Liver (tissue), 9 donors: ENCODE measurements around the gene PLXND1. TPM values are rescaled to one million over a fixed set of nuclear protein-coding genes. Genes with fewer than 3 reads are reported as not detected.

Experiments used
- DNase-seq: peaks from one replicate; pipeline ENCODE4 v3.0.0-alpha.2; 2017; ENCODE audit warnings: low spot score
- H3K27ac ChIP-seq, 2 donors: one replicate each; pipeline ENCODE4 v1.7.0; 2013; ENCODE audit warnings: inconsistent platforms in 2 of 2, low read length in 2 of 2, control low read depth in 1 of 2, low read depth in 1 of 2, mild to moderate bottlenecking in 1 of 2
- H3K27me3 ChIP-seq, 4 donors: one replicate each; pipeline versions ENCODE4 v1.6.1 to v1.7.0; 2013; ENCODE audit warnings: low read length in 3 of 4, inconsistent platforms in 1 of 4, mild to moderate bottlenecking in 1 of 4, moderate library complexity in 1 of 4; ENCODE audit not compliant: control insufficient read depth in 4 of 4, insufficient read depth in 4 of 4
- H3K36me3 ChIP-seq, 4 donors: one replicate each; pipeline versions ENCODE4 v1.6.1 to v1.7.0; 2013; ENCODE audit warnings: low read length in 3 of 4, mild to moderate bottlenecking in 3 of 4, low read depth in 1 of 4, moderate library complexity in 1 of 4; ENCODE audit not compliant: control insufficient read depth in 4 of 4, insufficient read depth in 3 of 4
- H3K4me1 ChIP-seq, 4 donors: one replicate each; pipeline versions ENCODE4 v1.6.1 to v1.7.0; 2013; ENCODE audit warnings: low read length in 3 of 4, mild to moderate bottlenecking in 3 of 4, moderate library complexity in 1 of 4; ENCODE audit not compliant: control insufficient read depth in 4 of 4, insufficient read depth in 4 of 4
- H3K4me3 ChIP-seq, 3 donors: one replicate each; pipeline versions ENCODE4 v1.6.1 to v1.7.0; 2013; ENCODE audit warnings: low read length in 3 of 3, control low read depth in 1 of 3, low read depth in 1 of 3, mild to moderate bottlenecking in 1 of 3
- H3K9ac ChIP-seq, 2 donors: one replicate each; pipeline ENCODE4 v1.7.0; 2013; ENCODE audit warnings: low read length in 2 of 2, mild to moderate bottlenecking in 2 of 2, moderate library complexity in 2 of 2, control low read depth in 1 of 2, low read depth in 1 of 2
- H3K9me3 ChIP-seq, 4 donors: one replicate each; pipeline versions ENCODE4 v1.6.1 to v1.7.0; 2013; ENCODE audit warnings: low read length in 3 of 4; ENCODE audit not compliant: control insufficient read depth in 4 of 4
- EGR1 ChIP-seq, 2 donors: IDR thresholded peaks; 2 replicates each; pipeline ENCODE4 v1.6.1; 2016 to 2018; ENCODE audit warnings: antibody characterized with exemption in 2 of 2, low read depth in 2 of 2
- FOXA1 ChIP-seq: IDR thresholded peaks from 2 replicates; pipeline ENCODE4 v1.6.1; 2016; ENCODE audit warnings: antibody characterized with exemption
- FOXA2 ChIP-seq: IDR thresholded peaks from 2 replicates; pipeline ENCODE4 v1.6.1; 2016; ENCODE audit warnings: antibody characterized with exemption
- GABPA ChIP-seq, 2 donors: IDR thresholded peaks in 1 of 2; conservative IDR thresholded peaks in 1 of 2; 2 replicates each; pipeline ENCODE4 v1.6.1; 2016; ENCODE audit warnings: antibody characterized with exemption in 2 of 2, mild to moderate bottlenecking in 1 of 2, moderate library complexity in 1 of 2
- HNF4A ChIP-seq, 2 donors: conservative IDR thresholded peaks; 2 replicates each; pipeline ENCODE4 v1.6.1; 2016; ENCODE audit warnings: antibody characterized with exemption in 2 of 2, mild to moderate bottlenecking in 2 of 2
- HNF4G ChIP-seq: IDR thresholded peaks from 2 replicates; pipeline ENCODE4 v1.6.1; 2016; ENCODE audit warnings: antibody characterized with exemption
- JUND ChIP-seq, 2 donors: IDR thresholded peaks; 2 replicates each; pipeline ENCODE4 v1.6.1; 2016; ENCODE audit warnings: antibody characterized with exemption in 2 of 2
- NR2F2 ChIP-seq: IDR thresholded peaks from 2 replicates; pipeline ENCODE4 v1.6.1; 2016; ENCODE audit warnings: antibody characterized with exemption
- RAD21 ChIP-seq, 2 donors: IDR thresholded peaks; 2 replicates each; pipeline ENCODE4 v1.6.1; 2016; ENCODE audit warnings: antibody characterized with exemption in 2 of 2, mild to moderate bottlenecking in 2 of 2
- RXRA ChIP-seq, 2 donors: IDR thresholded peaks; 2 replicates each; pipeline ENCODE4 v1.6.1; 2017 to 2018; ENCODE audit warnings: antibody characterized with exemption in 2 of 2, mild to moderate bottlenecking in 1 of 2
- SP1 ChIP-seq: IDR thresholded peaks from 2 replicates; pipeline ENCODE4 v1.6.1; 2018; ENCODE audit warnings: antibody characterized with exemption, mild to moderate bottlenecking
- TAF1 ChIP-seq: conservative IDR thresholded peaks from 2 replicates; pipeline ENCODE4 v1.6.1; 2016; ENCODE audit warnings: antibody characterized with exemption, mild to moderate bottlenecking
- YY1 ChIP-seq: IDR thresholded peaks from 2 replicates; pipeline ENCODE4 v1.6.1; 2016; ENCODE audit warnings: antibody characterized with exemption, mild to moderate bottlenecking
- WGBS: extraction: QIAGEN DNeasy Blood & Tissue Kit; methylation state at CpG from one replicate; pipeline ENCODE4 v1.1.7; 2013; 5-methylcytosine and 5-hydroxymethylcytosine counted together
- polyA plus RNA-seq, 2 donors: library from polyadenylated mRNA; stranded (reverse) in 1 of 2; unstranded in 1 of 2; fragments of 200-250 nt in 1 of 2; fragments of >200 nt in 1 of 2; fragmentation: Nextera tagmentation in 1 of 2; extraction: Ambion mirVana in 1 of 2; gene quantifications; one replicate each; pipeline versions ENCODE4 v1.2.1 to v1.2.3, GENCODE V29; 2013 to 2015
- total RNA-seq, 2 donors: library from RNA; depleted of rRNA; stranded (reverse); fragments of >200 nt; gene quantifications; one replicate each; pipeline ENCODE4 v1.2.3, GENCODE V29; 2014
- TF ChIP-seq, protein P1 (sequence below): IDR thresholded peaks from 2 replicates; pipeline ENCODE4 v1.6.1; 2016; ENCODE audit warnings: antibody characterized with exemption
- TF ChIP-seq, protein P2 (sequence below): IDR thresholded peaks from 2 replicates; pipeline ENCODE4 v1.6.1; 2016; ENCODE audit warnings: antibody characterized with exemption
- TF ChIP-seq, protein P3 (sequence below): IDR thresholded peaks from 2 replicates; pipeline ENCODE4 v1.6.1; 2016; ENCODE audit warnings: antibody characterized with exemption
- TF ChIP-seq, protein P4 (sequence below): IDR thresholded peaks from 2 replicates; pipeline ENCODE4 v1.6.1; 2016; ENCODE audit warnings: antibody characterized with exemption, mild to moderate bottlenecking
- TF ChIP-seq, protein P5 (sequence below): fragments of 150-350 bp; IDR thresholded peaks from 2 replicates; pipeline ENCODE4 v1.5.1; 2017; ENCODE audit warnings: improper control_type of control experiment, low read depth, low read length; ENCODE audit not compliant: missing input control
- donor health status: healthy.
- donor health status: healthy.
- donor health status: healthy.
- donor health status: healthy.
- donor health status: healthy.

Gene PLXND1
- total and polyA plus RNA-seq, 4 donors: 10.4 to 50.2 (median 32.8) TPM

DNA sequence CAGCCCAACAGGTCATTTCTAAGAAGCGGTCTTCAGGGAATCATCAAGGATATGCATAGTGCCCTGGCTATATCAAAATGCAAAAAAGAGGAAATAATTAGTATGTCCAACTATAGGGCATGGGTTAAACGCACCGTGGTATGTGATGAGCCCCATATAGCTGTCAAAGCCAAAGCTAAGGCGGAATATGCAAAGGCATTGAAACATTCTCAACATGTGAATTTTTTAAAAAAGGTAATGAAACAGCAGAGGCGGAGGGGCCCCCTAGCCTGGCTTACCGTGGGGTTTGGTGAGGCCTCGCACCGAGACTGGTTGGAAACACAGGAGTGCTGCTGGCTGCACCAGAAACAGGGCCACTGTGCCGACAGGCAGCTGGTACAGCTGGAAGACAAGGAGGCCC, 23.2 kb downstream of the PLXND1 start:
- Histone ChIP-seq H3K9ac (no peak overlapping the region), H3K4me3 (no peak overlapping the region), H3K9me3 (no peaks in the 10 kb centered on the region), H3K27me3 (no peaks in the 10 kb centered on the region), H3K36me3 (peaks cover 0 to 3% (median under 1%) of the 10 kb centered on the region in 4 donors), H3K27ac (no peak overlapping the region), H3K4me1 (peaks cover 0 to 4% (median 2%) of the 10 kb centered on the region in 4 donors)
- TF ChIP-seq, protein P1, sequence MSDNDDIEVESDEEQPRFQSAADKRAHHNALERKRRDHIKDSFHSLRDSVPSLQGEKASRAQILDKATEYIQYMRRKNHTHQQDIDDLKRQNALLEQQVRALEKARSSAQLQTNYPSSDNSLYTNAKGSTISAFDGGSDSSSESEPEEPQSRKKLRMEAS: no peak
- TF ChIP-seq FOXA1: no peak
- no peak for TF ChIP-seq RXRA (IDR thresholded peaks at IDR 0.05)
- no peak for TF ChIP-seq TAF1
- no peak for TF ChIP-seq RAD21 (IDR thresholded peaks at IDR 0.05)
- TF ChIP-seq FOXA2: no peak
- no peak for TF ChIP-seq HNF4A (conservative IDR thresholded peaks at IDR 0.05)
- TF ChIP-seq SP1: no peak
- TF ChIP-seq JUND (IDR thresholded peaks at IDR 0.05): no peak
- TF ChIP-seq, protein P2, sequence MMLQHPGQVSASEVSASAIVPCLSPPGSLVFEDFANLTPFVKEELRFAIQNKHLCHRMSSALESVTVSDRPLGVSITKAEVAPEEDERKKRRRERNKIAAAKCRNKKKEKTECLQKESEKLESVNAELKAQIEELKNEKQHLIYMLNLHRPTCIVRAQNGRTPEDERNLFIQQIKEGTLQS: no peak
- TF ChIP-seq, protein P3, sequence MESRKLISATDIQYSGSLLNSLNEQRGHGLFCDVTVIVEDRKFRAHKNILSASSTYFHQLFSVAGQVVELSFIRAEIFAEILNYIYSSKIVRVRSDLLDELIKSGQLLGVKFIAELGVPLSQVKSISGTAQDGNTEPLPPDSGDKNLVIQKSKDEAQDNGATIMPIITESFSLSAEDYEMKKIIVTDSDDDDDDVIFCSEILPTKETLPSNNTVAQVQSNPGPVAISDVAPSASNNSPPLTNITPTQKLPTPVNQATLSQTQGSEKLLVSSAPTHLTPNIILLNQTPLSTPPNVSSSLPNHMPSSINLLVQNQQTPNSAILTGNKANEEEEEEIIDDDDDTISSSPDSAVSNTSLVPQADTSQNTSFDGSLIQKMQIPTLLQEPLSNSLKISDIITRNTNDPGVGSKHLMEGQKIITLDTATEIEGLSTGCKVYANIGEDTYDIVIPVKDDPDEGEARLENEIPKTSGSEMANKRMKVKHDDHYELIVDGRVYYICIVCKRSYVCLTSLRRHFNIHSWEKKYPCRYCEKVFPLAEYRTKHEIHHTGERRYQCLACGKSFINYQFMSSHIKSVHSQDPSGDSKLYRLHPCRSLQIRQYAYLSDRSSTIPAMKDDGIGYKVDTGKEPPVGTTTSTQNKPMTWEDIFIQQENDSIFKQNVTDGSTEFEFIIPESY: no peak
- no peak for TF ChIP-seq NR2F2
- TF ChIP-seq, protein P4, sequence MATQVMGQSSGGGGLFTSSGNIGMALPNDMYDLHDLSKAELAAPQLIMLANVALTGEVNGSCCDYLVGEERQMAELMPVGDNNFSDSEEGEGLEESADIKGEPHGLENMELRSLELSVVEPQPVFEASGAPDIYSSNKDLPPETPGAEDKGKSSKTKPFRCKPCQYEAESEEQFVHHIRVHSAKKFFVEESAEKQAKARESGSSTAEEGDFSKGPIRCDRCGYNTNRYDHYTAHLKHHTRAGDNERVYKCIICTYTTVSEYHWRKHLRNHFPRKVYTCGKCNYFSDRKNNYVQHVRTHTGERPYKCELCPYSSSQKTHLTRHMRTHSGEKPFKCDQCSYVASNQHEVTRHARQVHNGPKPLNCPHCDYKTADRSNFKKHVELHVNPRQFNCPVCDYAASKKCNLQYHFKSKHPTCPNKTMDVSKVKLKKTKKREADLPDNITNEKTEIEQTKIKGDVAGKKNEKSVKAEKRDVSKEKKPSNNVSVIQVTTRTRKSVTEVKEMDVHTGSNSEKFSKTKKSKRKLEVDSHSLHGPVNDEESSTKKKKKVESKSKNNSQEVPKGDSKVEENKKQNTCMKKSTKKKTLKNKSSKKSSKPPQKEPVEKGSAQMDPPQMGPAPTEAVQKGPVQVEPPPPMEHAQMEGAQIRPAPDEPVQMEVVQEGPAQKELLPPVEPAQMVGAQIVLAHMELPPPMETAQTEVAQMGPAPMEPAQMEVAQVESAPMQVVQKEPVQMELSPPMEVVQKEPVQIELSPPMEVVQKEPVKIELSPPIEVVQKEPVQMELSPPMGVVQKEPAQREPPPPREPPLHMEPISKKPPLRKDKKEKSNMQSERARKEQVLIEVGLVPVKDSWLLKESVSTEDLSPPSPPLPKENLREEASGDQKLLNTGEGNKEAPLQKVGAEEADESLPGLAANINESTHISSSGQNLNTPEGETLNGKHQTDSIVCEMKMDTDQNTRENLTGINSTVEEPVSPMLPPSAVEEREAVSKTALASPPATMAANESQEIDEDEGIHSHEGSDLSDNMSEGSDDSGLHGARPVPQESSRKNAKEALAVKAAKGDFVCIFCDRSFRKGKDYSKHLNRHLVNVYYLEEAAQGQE: no peak
- TF ChIP-seq YY1: no peak
- TF ChIP-seq, protein P5, sequence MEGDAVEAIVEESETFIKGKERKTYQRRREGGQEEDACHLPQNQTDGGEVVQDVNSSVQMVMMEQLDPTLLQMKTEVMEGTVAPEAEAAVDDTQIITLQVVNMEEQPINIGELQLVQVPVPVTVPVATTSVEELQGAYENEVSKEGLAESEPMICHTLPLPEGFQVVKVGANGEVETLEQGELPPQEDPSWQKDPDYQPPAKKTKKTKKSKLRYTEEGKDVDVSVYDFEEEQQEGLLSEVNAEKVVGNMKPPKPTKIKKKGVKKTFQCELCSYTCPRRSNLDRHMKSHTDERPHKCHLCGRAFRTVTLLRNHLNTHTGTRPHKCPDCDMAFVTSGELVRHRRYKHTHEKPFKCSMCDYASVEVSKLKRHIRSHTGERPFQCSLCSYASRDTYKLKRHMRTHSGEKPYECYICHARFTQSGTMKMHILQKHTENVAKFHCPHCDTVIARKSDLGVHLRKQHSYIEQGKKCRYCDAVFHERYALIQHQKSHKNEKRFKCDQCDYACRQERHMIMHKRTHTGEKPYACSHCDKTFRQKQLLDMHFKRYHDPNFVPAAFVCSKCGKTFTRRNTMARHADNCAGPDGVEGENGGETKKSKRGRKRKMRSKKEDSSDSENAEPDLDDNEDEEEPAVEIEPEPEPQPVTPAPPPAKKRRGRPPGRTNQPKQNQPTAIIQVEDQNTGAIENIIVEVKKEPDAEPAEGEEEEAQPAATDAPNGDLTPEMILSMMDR: no peak
- TF ChIP-seq GABPA (IDR thresholded peaks at IDR 0.05 in 1 of 2, conservative IDR thresholded peaks at IDR 0.05 in 1 of 2): no peak
- TF ChIP-seq EGR1 (IDR thresholded peaks at IDR 0.05; ENCODE audit: low read depth in 2 of 2): no peak
- no peak for TF ChIP-seq HNF4G
- WGBS: 95% methylated on average over 9 of the region's 9 CpGs
- no peak for DNase-seq
